Epidermal melanocyte (primary cell): ENCODE results near the gene NARF.

Experiments
- DNase-seq: peaks from one replicate; pipeline ENCODE4 v3.0.0; 2011; ENCODE audit warnings: low spot score; ENCODE audit not compliant: insufficient read length

Gene NARF

GRCh38 chr17:82474223-82475010 lies 15.9 kb downstream of the NARF start:
- no peak for DNase-seq

- no peak for DNase-seq
Measured at GRCh38 chr17:82475458-82475857, 16.9 kb downstream of the NARF start.

- no peak for DNase-seq
Measured at GRCh38 chr17:82477934-82478333, 19.4 kb downstream of the NARF start.

- no peak for DNase-seq
Measured at GRCh38 chr17:82479602-82480001, 21.1 kb downstream of the NARF start.

GRCh38 chr17:82480318-82480717 lies 21.8 kb downstream of the NARF start:
- no peak for DNase-seq

GRCh38 chr17:82483204-82483660 lies 24.7 kb downstream of the NARF start:
- no peak for DNase-seq

- no peak for DNase-seq
Measured at GRCh38 chr17:82483836-82484235, 25.3 kb downstream of the NARF start.

GRCh38 chr17:82486231-82487094 lies 27.9 kb downstream of the NARF start:
- no peak for DNase-seq

GRCh38 chr17:82487910-82488309 lies 29.4 kb downstream of the NARF start:
- no peak for DNase-seq

- DNase-seq, result no peak
Measured at GRCh38 chr17:82489117-82489516, 30.6 kb downstream of the NARF start.

GRCh38 chr17:82489851-82490511 lies 31.4 kb downstream of the NARF start:
- DNase-seq, result no peak

GRCh38 chr17:82490512-82491195 lies 32.1 kb downstream of the NARF start:
- DNase-seq, result no peak

GRCh38 chr17:82491196-82491530 lies 32.6 kb downstream of the NARF start:
- DNase-seq, result no peak

GRCh38 chr17:82491533-82491932 lies 33.0 kb downstream of the NARF start:
- DNase-seq, result no peak

- no peak for DNase-seq
Measured at GRCh38 chr17:82492643-82493225, 34.2 kb downstream of the NARF start.

- no peak for DNase-seq
Measured at GRCh38 chr17:82493226-82493781, 34.8 kb downstream of the NARF start.

- peak; percentile 94 for DNase-seq
Measured at GRCh38 chr17:82494236-82495055, 35.9 kb downstream of the NARF start.

GRCh38 chr17:82495844-82496528 lies 37.4 kb downstream of the NARF start:
- DNase-seq, result no peak
